HEK293 (cell line): Measurements from ENCODE around the gene TAP2.

Source experiments
- CTCF ChIA-PET: fragments of 350-600 bp; formaldehyde crosslinking; extraction: SDS; loops from one replicate; lab custom pipeline; 2021; ENCODE audit warnings: antibody characterized with exemption; lab: Yijun Ruan, JAX
- POLR2A ChIA-PET: fragments of 300-600 bp; formaldehyde crosslinking; extraction: SDS; loops from one replicate; lab custom pipeline; 2020; ENCODE audit warnings: antibody characterized with exemption, inconsistent platforms; lab: Yijun Ruan, JAX
- H3K27ac ChIP-seq: fragments of 200-500 bp; sonication (Bioruptor generic); 2 replicates; pipeline ENCODE4 v1.5.1; 2014; ENCODE audit warnings: low read depth, low read length, control low read depth, inconsistent platforms; ENCODE audit errors: extremely low read depth
- H3K36me3 ChIP-seq, 2 experiments: fragments of 200-500 bp in 1 of 2; sonication (Bioruptor generic) in 1 of 2; 1 replicate in 1 of 2; 2 replicates in 1 of 2; pipeline ENCODE4 v1.5.1; 2014 to 2017; ENCODE audit warnings: inconsistent platforms in 2 of 2, low read length in 2 of 2; ENCODE audit not compliant: control insufficient read depth in 2 of 2, insufficient read depth in 1 of 2
- H3K4me1 ChIP-seq: fragments of 200-500 bp; sonication (Bioruptor generic); 2 replicates; pipeline ENCODE4 v1.5.1; 2014; ENCODE audit warnings: mild to moderate bottlenecking, low read length, inconsistent platforms; ENCODE audit not compliant: control insufficient read depth, insufficient read depth
- H3K4me3 ChIP-seq: 2 replicates; pipeline ENCODE4 v1.5.1; 2011; ENCODE audit warnings: low read depth, mild to moderate bottlenecking, control low read depth, low read length, moderate library complexity
- H3K9me3 ChIP-seq: fragments of 200-500 bp; sonication (Bioruptor generic); 2 replicates; pipeline ENCODE4 v1.5.1; 2014; ENCODE audit warnings: low read depth, low read length, inconsistent platforms; ENCODE audit not compliant: control insufficient read depth, insufficient read depth
- GLI2 ChIP-seq: fragments of 450-650 bp; formaldehyde crosslinking; IDR thresholded peaks from 2 replicates; pipeline ENCODE4; 2017; ENCODE audit warnings: missing biosample characterization, missing genetic modification characterization, low read depth, borderline replicate concordance
- KLF9 ChIP-seq: fragments of 450-650 bp; formaldehyde crosslinking; IDR thresholded peaks from 2 replicates; pipeline ENCODE4 v1.5.1; 2016; ENCODE audit warnings: missing biosample characterization, missing genetic modification characterization, low read depth
- PRDM2 ChIP-seq: fragments of 450-650 bp; formaldehyde crosslinking; IDR thresholded peaks from 2 replicates; pipeline ENCODE4 v1.5.1; 2016; ENCODE audit warnings: missing biosample characterization, missing genetic modification characterization, borderline replicate concordance
- ZBTB17 ChIP-seq: fragments of 450-650 bp; formaldehyde crosslinking; IDR thresholded peaks from 2 replicates; pipeline ENCODE4 v1.5.1; 2016; ENCODE audit warnings: missing biosample characterization, missing genetic modification characterization
- ZBTB21 ChIP-seq: fragments of 450-650 bp; formaldehyde crosslinking; IDR thresholded peaks from 2 replicates; pipeline ENCODE4 v1.5.1; 2017; ENCODE audit warnings: missing biosample characterization, missing genetic modification characterization
- ZBTB48 ChIP-seq: fragments of 450-650 bp; formaldehyde crosslinking; IDR thresholded peaks from 2 replicates; pipeline ENCODE4 v1.5.1; 2016; ENCODE audit warnings: missing biosample characterization, missing genetic modification characterization
- ZNF112 ChIP-seq: fragments of 450-650 bp; formaldehyde crosslinking; IDR thresholded peaks from 2 replicates; pipeline ENCODE4 v1.5.0; 2017; ENCODE audit warnings: missing biosample characterization, missing genetic modification characterization
- ZNF132 ChIP-seq: fragments of 450-650 bp; formaldehyde crosslinking; IDR thresholded peaks from 2 replicates; pipeline ENCODE4 v1.5.1; 2017; ENCODE audit warnings: missing biosample characterization, missing genetic modification characterization, borderline replicate concordance
- ZNF24 ChIP-seq: fragments of 450-650 bp; formaldehyde crosslinking; IDR thresholded peaks from 2 replicates; pipeline ENCODE4 v1.5.1; 2016; ENCODE audit warnings: missing biosample characterization, missing genetic modification characterization
- ZNF266 ChIP-seq: fragments of 450-650 bp; formaldehyde crosslinking; IDR thresholded peaks from 2 replicates; pipeline ENCODE4 v1.5.1; 2016; ENCODE audit warnings: missing biosample characterization, missing genetic modification characterization, low read depth
- ZNF433 ChIP-seq: fragments of 450-650 bp; formaldehyde crosslinking; IDR thresholded peaks from 2 replicates; pipeline ENCODE4 v1.5.1; 2016; ENCODE audit warnings: missing biosample characterization, missing genetic modification characterization, low read depth
- ZNF555 ChIP-seq: fragments of 450-650 bp; formaldehyde crosslinking; conservative IDR thresholded peaks from 2 replicates; pipeline ENCODE4 v1.5.1; 2017; ENCODE audit warnings: missing biosample characterization, mild to moderate bottlenecking, missing genetic modification characterization, inconsistent platforms
- ZNF670 ChIP-seq: fragments of 450-650 bp; formaldehyde crosslinking; IDR thresholded peaks from 2 replicates; pipeline ENCODE4 v1.5.1; 2016; ENCODE audit warnings: missing biosample characterization, missing genetic modification characterization, low read depth
- ZNF701 ChIP-seq: fragments of 450-650 bp; formaldehyde crosslinking; IDR thresholded peaks from 2 replicates; pipeline ENCODE4 v1.5.1; 2016; ENCODE audit warnings: missing biosample characterization, missing genetic modification characterization
- TF ChIP-seq, protein P1 (sequence below): fragments of 450-650 bp; formaldehyde crosslinking; conservative IDR thresholded peaks from 2 replicates; pipeline ENCODE4 v1.5.1; 2016; ENCODE audit warnings: low read depth, missing biosample characterization, missing genetic modification characterization
- TF ChIP-seq, protein P2 (sequence below): fragments of 450-650 bp; formaldehyde crosslinking; IDR thresholded peaks from 2 replicates; pipeline ENCODE4 v1.5.1; 2016; ENCODE audit warnings: missing biosample characterization, missing genetic modification characterization
- TF ChIP-seq, protein P3 (sequence below): fragments of 450-650 bp; formaldehyde crosslinking; IDR thresholded peaks from 2 replicates; pipeline ENCODE4 v1.5.1; 2016; ENCODE audit warnings: missing biosample characterization, missing genetic modification characterization
- TF ChIP-seq, protein P4 (sequence below): fragments of 450-650 bp; IDR thresholded peaks from 2 replicates; pipeline ENCODE4 v1.5.1; 2018; ENCODE audit warnings: missing biosample characterization, missing genetic modification characterization

Gene TAP2

GRCh38 chr6:32796848-32797776 is 41.4 kb downstream of the TAP2 start (continued):
- TF ChIP-seq, protein P1, sequence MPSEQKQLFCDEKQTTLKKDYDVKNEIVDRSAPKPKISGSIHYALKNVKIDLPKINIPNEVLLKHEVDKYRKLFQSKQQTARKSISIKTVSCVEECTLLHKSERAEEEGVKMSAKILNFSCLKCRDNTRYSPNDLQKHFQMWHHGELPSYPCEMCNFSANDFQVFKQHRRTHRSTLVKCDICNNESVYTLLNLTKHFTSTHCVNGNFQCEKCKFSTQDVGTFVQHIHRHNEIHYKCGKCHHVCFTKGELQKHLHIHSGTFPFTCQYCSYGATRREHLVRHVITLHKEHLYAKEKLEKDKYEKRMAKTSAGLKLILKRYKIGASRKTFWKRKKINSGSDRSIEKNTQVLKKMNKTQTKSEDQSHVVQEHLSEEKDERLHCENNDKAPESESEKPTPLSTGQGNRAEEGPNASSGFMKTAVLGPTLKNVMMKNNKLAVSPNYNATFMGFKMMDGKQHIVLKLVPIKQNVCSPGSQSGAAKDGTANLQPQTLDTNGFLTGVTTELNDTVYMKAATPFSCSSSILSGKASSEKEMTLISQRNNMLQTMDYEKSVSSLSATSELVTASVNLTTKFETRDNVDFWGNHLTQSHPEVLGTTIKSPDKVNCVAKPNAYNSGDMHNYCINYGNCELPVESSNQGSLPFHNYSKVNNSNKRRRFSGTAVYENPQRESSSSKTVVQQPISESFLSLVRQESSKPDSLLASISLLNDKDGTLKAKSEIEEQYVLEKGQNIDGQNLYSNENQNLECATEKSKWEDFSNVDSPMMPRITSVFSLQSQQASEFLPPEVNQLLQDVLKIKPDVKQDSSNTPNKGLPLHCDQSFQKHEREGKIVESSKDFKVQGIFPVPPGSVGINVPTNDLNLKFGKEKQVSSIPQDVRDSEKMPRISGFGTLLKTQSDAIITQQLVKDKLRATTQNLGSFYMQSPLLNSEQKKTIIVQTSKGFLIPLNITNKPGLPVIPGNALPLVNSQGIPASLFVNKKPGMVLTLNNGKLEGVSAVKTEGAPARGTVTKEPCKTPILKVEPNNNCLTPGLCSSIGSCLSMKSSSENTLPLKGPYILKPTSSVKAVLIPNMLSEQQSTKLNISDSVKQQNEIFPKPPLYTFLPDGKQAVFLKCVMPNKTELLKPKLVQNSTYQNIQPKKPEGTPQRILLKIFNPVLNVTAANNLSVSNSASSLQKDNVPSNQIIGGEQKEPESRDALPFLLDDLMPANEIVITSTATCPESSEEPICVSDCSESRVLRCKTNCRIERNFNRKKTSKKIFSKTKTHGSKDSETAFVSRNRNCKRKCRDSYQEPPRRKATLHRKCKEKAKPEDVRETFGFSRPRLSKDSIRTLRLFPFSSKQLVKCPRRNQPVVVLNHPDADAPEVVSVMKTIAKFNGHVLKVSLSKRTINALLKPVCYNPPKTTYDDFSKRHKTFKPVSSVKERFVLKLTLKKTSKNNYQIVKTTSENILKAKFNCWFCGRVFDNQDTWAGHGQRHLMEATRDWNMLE (tag by site-specific recombination), result 0 out of 2 replicates have a peak, but pooled peaks have one; percentile 12
- TF ChIP-seq, protein P2, sequence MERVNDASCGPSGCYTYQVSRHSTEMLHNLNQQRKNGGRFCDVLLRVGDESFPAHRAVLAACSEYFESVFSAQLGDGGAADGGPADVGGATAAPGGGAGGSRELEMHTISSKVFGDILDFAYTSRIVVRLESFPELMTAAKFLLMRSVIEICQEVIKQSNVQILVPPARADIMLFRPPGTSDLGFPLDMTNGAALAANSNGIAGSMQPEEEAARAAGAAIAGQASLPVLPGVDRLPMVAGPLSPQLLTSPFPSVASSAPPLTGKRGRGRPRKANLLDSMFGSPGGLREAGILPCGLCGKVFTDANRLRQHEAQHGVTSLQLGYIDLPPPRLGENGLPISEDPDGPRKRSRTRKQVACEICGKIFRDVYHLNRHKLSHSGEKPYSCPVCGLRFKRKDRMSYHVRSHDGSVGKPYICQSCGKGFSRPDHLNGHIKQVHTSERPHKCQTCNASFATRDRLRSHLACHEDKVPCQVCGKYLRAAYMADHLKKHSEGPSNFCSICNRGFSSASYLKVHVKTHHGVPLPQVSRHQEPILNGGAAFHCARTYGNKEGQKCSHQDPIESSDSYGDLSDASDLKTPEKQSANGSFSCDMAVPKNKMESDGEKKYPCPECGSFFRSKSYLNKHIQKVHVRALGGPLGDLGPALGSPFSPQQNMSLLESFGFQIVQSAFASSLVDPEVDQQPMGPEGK, result no peak

GRCh38 chr6:32794510-32794909 is 44.0 kb downstream of the TAP2 start:
- Histone ChIP-seq H3K36me3 (no peaks in the 10 kb centered on the region), H3K9me3 (no peaks in the 10 kb centered on the region), H3K4me1 (no peaks in the 10 kb centered on the region), H3K4me3 (no peak overlapping the region), H3K27ac (no peak overlapping the region)
- ChIA-PET CTCF (interaction anchor here (0.6 to 3.3 kb wide), 9 partner anchors 9 to 1168 kb away, joined by 3 to 24 read pairs (median 7); partner anchors contain the start of gene TAP2), POLR2A (no interaction called here)
- TF ChIP-seq, protein P3, sequence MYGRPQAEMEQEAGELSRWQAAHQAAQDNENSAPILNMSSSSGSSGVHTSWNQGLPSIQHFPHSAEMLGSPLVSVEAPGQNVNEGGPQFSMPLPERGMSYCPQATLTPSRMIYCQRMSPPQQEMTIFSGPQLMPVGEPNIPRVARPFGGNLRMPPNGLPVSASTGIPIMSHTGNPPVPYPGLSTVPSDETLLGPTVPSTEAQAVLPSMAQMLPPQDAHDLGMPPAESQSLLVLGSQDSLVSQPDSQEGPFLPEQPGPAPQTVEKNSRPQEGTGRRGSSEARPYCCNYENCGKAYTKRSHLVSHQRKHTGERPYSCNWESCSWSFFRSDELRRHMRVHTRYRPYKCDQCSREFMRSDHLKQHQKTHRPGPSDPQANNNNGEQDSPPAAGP (tag by site-specific recombination), result no peak
- TF ChIP-seq KLF9 (tag by site-specific recombination) (no peak), ZNF701 (no peak), PRDM2 (tag by site-specific recombination) (no peak), ZNF555 (tag by site-specific recombination) (no peak), ZBTB17 (tag by site-specific recombination) (no peak), ZNF670 (no peak), ZNF112 (tag by site-specific recombination) (no peak), ZNF266 (tag by site-specific recombination) (no peak), ZBTB21 (no peak), ZNF132 (tag by site-specific recombination) (no peak), ZNF24 (tag by site-specific recombination) (no peak), ZNF433 (tag by site-specific recombination) (no peak), GLI2 (tag by site-specific recombination) (no peak), ZBTB48 (tag by site-specific recombination) (no peak)
- TF ChIP-seq, protein P4, sequence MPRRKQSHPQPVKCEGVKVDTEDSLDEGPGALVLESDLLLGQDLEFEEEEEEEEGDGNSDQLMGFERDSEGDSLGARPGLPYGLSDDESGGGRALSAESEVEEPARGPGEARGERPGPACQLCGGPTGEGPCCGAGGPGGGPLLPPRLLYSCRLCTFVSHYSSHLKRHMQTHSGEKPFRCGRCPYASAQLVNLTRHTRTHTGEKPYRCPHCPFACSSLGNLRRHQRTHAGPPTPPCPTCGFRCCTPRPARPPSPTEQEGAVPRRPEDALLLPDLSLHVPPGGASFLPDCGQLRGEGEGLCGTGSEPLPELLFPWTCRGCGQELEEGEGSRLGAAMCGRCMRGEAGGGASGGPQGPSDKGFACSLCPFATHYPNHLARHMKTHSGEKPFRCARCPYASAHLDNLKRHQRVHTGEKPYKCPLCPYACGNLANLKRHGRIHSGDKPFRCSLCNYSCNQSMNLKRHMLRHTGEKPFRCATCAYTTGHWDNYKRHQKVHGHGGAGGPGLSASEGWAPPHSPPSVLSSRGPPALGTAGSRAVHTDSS (tag by site-specific recombination), result no peak
